Sciatic nerve (tissue), 2 donors: ENCODE results near the gene ATP2B3. TPM values are rescaled to one million over a fixed set of nuclear protein-coding genes. Genes with fewer than 3 reads are reported as not detected.

Experiments used
- ATAC-seq: fragments of 200-7000 bp; cut with Tn5 transposase; one replicate; pipeline ENCODE4 v1.9.1; 2020; ENCODE audit warnings: mild to moderate bottlenecking, moderate library complexity
- DNase-seq: peaks from one replicate; pipeline ENCODE4 v3.0.0-alpha.2; 2020; ENCODE audit warnings: low spot score
- intact Hi-C: fragments of 100-400 bp; cut with DNase I; formaldehyde crosslinking; loops from one replicate; pipeline ENCODE4 v1.14.2; 2022
- total RNA-seq: library from RNA; stranded (reverse); fragmentation: NEBNext Ultra II Directional; extraction: Animal tissue kit (Norgen Biotek cat#: 25700); gene quantifications from one replicate; pipeline ENCODE4 v1.2.1, GENCODE V29; 2021
- donor health status: DM: no; HTN: no; CAD: no.
- donor health status: DM: no; HTN: no; CAD: no.

The ATP2B3 gene
- total RNA-seq, 1 donor from 2014 or later = 0.09 TPM

DNA sequence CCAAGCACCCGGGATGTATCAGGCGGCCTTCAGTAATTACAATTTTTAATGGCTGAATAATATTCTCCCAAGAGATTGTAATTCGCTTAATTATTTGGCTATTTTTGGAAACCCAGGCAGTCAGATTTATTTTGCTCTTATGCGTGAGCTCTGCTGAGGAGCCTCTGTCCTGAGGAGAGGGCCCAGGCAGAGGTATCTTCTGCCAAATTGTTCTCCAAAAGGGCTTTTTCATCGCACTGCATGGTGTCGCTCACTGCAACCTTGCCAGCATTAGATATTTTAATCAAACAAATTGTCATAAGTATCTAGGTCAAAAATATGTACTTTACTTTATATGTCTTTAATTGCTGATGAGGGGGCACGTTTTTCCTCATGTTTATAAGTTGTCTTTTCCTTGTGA is 5.8 kb downstream of the ATP2B3 start:
- intact Hi-C loops = no loop called here
- DNase-seq (no peak), ATAC-seq (no peak)

DNA sequence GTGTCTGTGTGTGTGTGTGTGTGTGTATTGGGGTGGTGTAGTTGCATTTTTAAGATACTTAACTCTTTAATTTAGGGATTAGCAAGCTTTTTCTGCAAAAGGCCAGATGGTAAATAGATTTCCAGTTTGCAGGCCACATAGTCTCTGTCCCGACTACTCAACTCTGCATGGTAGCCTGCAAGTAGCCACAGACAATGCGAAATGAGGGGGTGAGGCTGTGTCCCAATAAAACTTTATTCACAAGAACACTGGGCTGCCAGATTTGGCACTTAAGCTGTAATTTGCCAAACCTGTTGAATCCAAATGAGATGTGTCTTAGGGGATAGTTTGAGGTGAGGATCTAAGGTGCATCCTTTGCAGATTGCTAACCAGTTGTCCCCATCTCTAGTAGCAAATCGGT is 6.8 kb downstream of the ATP2B3 start:
- ATAC-seq (no peak), DNase-seq (no peak)
- intact Hi-C loops = no loop called here

GRCh38 chrX:153525451-153525850 is 8.0 kb downstream of the ATP2B3 start:
- intact Hi-C loops = no loop called here
- ATAC-seq = no peak

DNA sequence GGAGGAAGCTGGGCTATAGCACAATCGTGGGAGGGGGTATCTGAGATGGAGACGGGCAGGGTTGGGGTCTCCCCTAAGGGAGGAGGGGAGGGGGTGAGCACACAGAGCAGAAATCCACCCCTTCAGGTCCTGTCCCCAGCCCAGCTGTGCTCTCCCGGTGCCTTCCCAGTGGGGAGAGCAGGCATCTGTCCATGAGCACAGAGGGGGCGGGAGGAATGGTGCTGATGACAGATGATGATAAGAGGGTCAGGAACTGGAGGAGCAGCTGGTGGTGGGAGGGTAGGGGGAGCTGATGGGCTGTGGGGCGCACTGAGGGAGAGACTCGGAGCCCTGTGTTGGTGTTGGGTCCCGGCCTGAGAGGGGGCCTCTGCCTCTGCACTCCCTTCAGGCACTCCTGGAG is 8.6 kb downstream of the ATP2B3 start:
- ATAC-seq = no peak
- intact Hi-C loops = no loop called here
- DNase-seq = no peak

More at GRCh38 chrX:153525451-153525850, 8.0 kb downstream of the ATP2B3 start:
- DNase-seq = no peak

GRCh38 chrX:153526801-153527200 is 9.4 kb downstream of the ATP2B3 start:
- no peak for ATAC-seq
- DNase-seq = no peak
- intact Hi-C loops = no loop called here

- intact Hi-C loops = no loop called here
- ATAC-seq (no peak), DNase-seq (no peak)
These were observed 9.8 kb downstream of the ATP2B3 start for GRCh38 chrX:153527208-153527607.

GRCh38 chrX:153530411-153531129 is 13.1 kb downstream of the ATP2B3 start:
- intact Hi-C loops = no loop called here
- ATAC-seq (no peak), DNase-seq (no peak)

DNA sequence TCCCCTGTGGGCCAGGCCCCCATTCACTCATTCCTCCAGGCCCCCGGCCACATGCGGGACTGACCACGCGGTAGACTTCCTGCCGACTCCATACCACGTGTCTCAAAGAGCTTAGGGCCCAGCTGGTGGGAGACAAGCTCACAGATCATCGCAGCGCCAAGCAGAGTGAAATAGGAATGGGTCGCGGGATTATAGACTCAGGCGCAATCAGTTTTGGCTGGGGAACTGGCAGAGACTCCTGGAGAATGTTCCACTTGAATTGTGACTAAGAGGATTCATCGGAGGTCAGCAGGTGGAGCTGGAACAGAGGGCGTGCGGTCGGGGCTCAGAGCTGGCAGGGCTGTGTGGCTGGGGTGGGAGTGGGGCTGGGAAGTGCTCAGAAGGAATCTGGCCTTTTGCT is 15.6 kb downstream of the ATP2B3 start:
- intact Hi-C loops = no loop called here
- no peak for ATAC-seq
- no peak for DNase-seq

DNA sequence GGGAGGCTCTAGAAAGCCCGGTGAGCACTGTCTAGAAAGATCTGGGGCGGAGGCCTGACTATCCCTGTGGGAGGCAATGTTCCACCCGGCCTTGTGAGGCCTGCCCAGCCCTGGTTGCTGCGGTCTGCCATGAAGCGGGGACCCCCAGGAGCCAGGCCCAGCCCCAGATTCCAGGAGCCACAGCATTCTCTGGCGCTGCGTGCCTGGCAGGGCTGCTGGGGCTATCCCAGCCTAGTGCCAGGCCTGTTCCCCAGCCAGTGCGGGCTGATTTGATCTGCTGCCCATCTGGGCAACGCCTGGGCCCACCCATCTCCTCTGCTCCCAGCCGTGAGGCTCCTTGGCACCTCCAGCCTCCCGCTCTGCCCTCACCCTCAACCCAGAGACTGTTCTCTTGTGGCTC is 19.6 kb downstream of the ATP2B3 start:
- ATAC-seq = no peak
- DNase-seq = no peak
- intact Hi-C loops = loop anchor here (5.0 kb wide), 1 partner anchor 130 kb away; no protein-coding TSS in a partner anchor

GRCh38 chrX:153537526-153538295 is 20.3 kb downstream of the ATP2B3 start:
- DNase-seq (no peak), ATAC-seq (no peak)
- intact Hi-C loops = loop anchor here (5.0 kb wide), 1 partner anchor 130 kb away; no protein-coding TSS in a partner anchor

- intact Hi-C loops = loop anchor here (5.0 kb wide), 1 partner anchor 129 kb away; no protein-coding TSS in a partner anchor
- no peak for ATAC-seq
- no peak for DNase-seq
These were observed 21.0 kb downstream of the ATP2B3 start for GRCh38 chrX:153538424-153538823.

DNA sequence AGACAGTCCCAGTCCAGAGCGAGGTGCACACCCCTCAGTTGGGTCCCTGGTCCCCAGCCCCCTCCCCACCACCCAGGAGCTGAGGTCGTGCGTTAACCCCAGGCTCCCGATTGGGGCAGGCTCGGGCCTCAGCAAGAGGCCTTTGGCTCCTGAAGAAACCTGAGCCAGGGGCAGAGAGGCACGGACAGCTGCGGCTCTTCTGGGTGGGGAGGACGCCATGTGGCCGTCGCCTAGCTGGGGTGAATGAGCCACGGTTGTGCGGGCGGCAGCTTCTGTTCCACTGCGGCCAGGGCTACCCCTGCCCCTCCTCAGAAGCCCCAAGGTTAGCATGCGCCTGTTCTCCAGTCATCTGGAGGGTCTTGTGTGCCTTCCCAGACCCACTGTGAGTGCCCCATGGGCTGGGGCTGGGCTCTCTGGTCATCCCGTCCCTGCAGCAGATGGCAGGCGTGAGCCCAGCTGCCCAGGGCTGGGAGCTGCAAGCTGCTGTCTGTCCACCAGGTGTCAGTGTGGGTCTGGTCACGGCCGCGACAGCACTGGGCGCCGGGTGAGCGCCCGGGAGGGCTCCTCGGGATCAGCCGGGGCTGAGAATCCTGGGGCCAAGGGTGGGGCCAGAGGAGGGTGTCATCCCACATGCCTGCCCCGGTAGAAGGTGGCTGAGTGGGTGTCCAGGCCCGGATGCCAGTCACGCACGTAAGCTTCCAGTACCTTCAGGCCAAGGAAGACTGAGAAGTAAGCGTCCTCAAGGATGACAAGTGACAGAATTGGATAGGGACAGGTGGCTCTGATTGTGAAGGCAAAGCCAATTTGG is 21.9 kb downstream of the ATP2B3 start:
- peak; percentile 80 for ATAC-seq
- intact Hi-C loops = loop anchor here (5.0 kb wide), 1 partner anchor 128 kb away; no protein-coding TSS in a partner anchor
- DNase-seq = peak; percentile 81

- intact Hi-C loops = loop anchor here (5.0 kb wide), 1 partner anchor 127 kb away; no protein-coding TSS in a partner anchor
- DNase-seq = no peak
These were observed 22.5 kb downstream of the ATP2B3 start for GRCh38 chrX:153539979-153540358.

DNA sequence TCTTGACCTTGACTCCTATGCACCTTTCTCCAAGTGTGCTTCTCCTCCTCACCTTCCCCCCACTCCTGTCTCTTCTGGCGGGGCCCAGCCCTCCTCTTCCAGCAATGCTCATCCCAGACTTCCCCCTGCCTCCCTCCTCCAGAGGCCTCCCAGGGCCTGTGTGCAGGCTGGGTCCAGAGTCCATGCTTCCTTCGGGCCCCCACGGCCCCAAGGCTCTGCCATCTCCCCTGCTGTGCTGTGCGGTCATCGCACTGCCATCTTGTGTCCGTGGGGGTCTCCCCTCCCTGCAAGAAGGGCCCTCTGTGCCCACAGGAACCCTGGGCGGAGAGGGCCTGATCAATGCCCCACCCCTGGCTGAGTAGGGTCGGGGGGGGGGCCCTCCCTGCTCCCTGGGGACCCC is 27.3 kb downstream of the ATP2B3 start:
- no peak for ATAC-seq
- intact Hi-C loops = no loop called here

More at GRCh38 chrX:153539979-153540358, 22.5 kb downstream of the ATP2B3 start:
- ATAC-seq = no peak

DNA sequence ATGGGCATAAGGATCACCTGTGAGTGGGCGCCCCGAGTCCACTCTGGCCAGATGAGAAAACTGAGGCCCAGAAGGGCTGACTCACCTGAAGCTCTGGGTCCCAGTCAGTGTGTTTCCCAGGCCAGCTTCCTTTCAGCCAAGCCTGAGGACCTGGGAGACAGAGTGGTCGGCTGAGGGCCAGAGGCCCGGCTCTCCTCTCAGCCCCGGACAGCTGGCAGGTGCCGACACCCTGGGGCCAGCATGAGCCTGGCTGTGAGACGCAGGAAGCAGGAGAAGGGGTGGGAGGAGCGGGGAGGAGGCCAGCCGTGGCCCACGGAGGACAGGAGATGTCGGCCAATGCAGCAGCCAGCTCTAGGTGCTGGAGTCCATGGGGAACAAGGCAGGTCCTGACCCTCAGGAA is 28.9 kb downstream of the ATP2B3 start:
- intact Hi-C loops = no loop called here
- ATAC-seq = no peak
- no peak for DNase-seq

More for the DNA sequence above, 27.3 kb downstream of the ATP2B3 start:
- no peak for DNase-seq

- no peak for ATAC-seq
- no peak for DNase-seq
- intact Hi-C loops = no loop called here
These were observed 29.8 kb downstream of the ATP2B3 start for GRCh38 chrX:153547195-153547594.

- intact Hi-C loops = no loop called here
- ATAC-seq (no peak), DNase-seq (no peak)
These were observed 31.8 kb downstream of the ATP2B3 start for GRCh38 chrX:153549231-153549630.

DNA sequence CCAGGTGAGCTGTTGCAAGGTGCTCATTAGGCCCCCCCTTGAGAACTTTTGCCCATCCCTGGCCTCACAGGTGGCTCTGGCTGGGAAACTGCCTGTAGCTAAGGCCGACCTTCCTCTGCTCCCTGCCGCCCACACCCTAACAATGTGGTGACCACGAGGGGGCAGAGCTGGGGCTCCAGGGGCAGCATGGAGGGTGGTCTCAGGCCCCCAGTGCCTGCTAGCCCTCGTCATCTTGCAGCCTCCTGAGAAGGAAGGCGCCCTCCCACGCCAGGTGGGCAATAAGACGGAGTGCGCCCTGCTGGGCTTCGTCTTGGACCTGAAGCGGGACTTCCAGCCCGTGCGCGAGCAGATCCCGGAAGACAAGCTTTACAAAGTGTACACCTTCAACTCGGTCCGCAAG is 32.4 kb downstream of the ATP2B3 start:
- intact Hi-C loops = loop anchor here (10.0 kb wide), 1 partner anchor 405 kb away; no protein-coding TSS in a partner anchor

GRCh38 chrX:153551135-153551534 is 33.7 kb downstream of the ATP2B3 start:
- intact Hi-C loops = loop anchor here (10.0 kb wide), 1 partner anchor 404 kb away; no protein-coding TSS in a partner anchor
- ATAC-seq (no peak), DNase-seq (no peak)

More for the DNA sequence above, 32.4 kb downstream of the ATP2B3 start:
- no peak for ATAC-seq
- no peak for DNase-seq
